Measurements from ENCODE around the gene NR5A1.

Gene NR5A1

GRCh38 chr9:124443625-124444024, 63.6 kb downstream of the NR5A1 start (continued):
- TF ChIP-seq, protein P1, sequence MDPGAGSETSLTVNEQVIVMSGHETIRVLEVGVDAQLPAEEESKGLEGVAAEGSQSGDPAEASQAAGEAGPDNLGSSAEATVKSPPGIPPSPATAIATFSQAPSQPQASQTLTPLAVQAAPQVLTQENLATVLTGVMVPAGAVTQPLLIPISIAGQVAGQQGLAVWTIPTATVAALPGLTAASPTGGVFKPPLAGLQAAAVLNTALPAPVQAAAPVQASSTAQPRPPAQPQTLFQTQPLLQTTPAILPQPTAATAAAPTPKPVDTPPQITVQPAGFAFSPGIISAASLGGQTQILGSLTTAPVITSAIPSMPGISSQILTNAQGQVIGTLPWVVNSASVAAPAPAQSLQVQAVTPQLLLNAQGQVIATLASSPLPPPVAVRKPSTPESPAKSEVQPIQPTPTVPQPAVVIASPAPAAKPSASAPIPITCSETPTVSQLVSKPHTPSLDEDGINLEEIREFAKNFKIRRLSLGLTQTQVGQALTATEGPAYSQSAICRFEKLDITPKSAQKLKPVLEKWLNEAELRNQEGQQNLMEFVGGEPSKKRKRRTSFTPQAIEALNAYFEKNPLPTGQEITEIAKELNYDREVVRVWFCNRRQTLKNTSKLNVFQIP (CRISPR knock-in tag; IDR thresholded peaks at IDR 0.05; ENCODE audit: borderline replicate concordance, low read depth) = no peak

DNA sequence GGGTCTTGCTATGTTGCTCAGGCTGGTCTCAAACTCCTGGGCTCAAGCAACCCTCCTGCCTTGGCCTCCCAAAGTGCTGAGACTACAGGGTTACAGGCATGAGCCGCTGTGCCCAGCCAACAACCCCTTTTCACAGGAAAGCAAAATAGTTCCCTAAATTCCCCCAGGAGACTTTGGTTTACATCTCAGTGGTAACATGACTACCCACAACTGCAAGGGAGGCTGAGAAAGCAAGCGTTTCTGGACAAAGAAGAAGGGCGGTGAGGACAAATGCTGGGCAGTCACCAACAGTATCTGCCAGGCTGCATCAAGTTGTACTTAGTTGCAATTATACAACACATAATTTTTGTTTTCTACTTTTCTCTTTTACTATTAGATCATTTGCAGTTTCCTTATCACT, 64.4 kb downstream of the NR5A1 start:
- ATAC-seq = no peak
- TF ChIP-seq ZNF8 (CRISPR knock-in tag; IDR thresholded peaks at IDR 0.05) (no peak), ZC3H10 (CRISPR knock-in tag; IDR thresholded peaks at IDR 0.05) (no peak), ZFP3 (CRISPR knock-in tag; IDR thresholded peaks at IDR 0.05) (no peak), SNAI2 (CRISPR knock-in tag; IDR thresholded peaks at IDR 0.05) (no peak), ISL1 (CRISPR knock-in tag; IDR thresholded peaks at IDR 0.05) (no peak), TCF4 (CRISPR knock-in tag; IDR thresholded peaks at IDR 0.05; ENCODE audit: borderline replicate concordance) (no peak), PPARA (CRISPR knock-in tag; IDR thresholded peaks at IDR 0.05; ENCODE audit: borderline replicate concordance) (no peak), PATZ1 (CRISPR knock-in tag; IDR thresholded peaks at IDR 0.05; ENCODE audit: borderline replicate concordance) (no peak), CSDC2 (CRISPR knock-in tag; IDR thresholded peaks at IDR 0.05) (no peak), TSHZ2 (CRISPR knock-in tag; IDR thresholded peaks at IDR 0.05) (no peak), ESRRG (CRISPR knock-in tag; IDR thresholded peaks at IDR 0.05) (no peak), ZNF565 (CRISPR knock-in tag; conservative IDR thresholded peaks at IDR 0.05; ENCODE audit: low read depth) (no peak)
- TF ChIP-seq, protein P1 (CRISPR knock-in tag; IDR thresholded peaks at IDR 0.05; ENCODE audit: borderline replicate concordance, low read depth) = no peak
- TF ChIP-seq, protein P2, sequence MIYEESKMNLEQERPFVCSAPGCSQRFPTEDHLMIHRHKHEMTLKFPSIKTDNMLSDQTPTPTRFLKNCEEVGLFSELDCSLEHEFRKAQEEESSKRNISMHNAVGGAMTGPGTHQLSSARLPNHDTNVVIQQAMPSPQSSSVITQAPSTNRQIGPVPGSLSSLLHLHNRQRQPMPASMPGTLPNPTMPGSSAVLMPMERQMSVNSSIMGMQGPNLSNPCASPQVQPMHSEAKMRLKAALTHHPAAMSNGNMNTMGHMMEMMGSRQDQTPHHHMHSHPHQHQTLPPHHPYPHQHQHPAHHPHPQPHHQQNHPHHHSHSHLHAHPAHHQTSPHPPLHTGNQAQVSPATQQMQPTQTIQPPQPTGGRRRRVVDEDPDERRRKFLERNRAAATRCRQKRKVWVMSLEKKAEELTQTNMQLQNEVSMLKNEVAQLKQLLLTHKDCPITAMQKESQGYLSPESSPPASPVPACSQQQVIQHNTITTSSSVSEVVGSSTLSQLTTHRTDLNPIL (CRISPR knock-in tag; IDR thresholded peaks at IDR 0.05; ENCODE audit: low read depth) = no peak

DNA sequence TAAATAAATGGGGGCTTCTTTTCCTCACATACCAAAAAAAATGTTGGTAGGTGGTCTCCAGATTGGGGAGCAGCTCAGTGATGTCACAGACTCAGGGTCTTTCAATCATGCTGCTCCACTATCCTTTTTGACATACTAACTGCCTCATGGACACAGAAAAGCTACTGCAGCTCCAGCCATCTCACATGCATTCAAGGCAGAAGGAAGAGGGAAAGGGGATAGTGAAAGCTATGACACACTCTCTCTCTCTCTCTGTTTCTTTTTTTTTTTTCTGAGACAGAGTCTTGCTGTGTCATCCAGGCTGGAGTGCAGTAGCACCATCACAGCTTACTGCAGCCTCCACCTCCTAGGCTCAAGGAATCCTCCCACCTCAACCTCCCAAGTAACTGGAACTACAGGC, 64.8 kb downstream of the NR5A1 start:
- no peak for TF ChIP-seq RARB (CRISPR knock-in tag; IDR thresholded peaks at IDR 0.05)
- TF ChIP-seq BACH2 (CRISPR knock-in tag; IDR thresholded peaks at IDR 0.05; ENCODE audit: borderline replicate concordance) = no peak
- TF ChIP-seq, protein P1 (CRISPR knock-in tag; IDR thresholded peaks at IDR 0.05; ENCODE audit: borderline replicate concordance, low read depth) = no peak
- no peak for TF ChIP-seq PPARA (CRISPR knock-in tag; IDR thresholded peaks at IDR 0.05; ENCODE audit: borderline replicate concordance)
- TF ChIP-seq ZFP30 (CRISPR knock-in tag; IDR thresholded peaks at IDR 0.05) = no peak
- TF ChIP-seq GLIS3 (CRISPR knock-in tag; IDR thresholded peaks at IDR 0.05) = no peak
- TF ChIP-seq TOX (CRISPR knock-in tag; IDR thresholded peaks at IDR 0.05; ENCODE audit: borderline replicate concordance) = no peak
- TF ChIP-seq ESRRG (CRISPR knock-in tag; IDR thresholded peaks at IDR 0.05) = no peak

More for the DNA sequence above, 64.8 kb downstream of the NR5A1 start:
- no peak for ATAC-seq
